T-cell (primary cell): Measurements from ENCODE around the gene PTCD2. TPM values are rescaled to one million over a fixed set of nuclear protein-coding genes. Genes with fewer than 3 reads are reported as not detected.

ENCODE experiments used
- ATAC-seq, 4 experiments: fragments of 200-7000 bp in 3 of 4; fragments of 150-1000 bp in 1 of 4; cut with Tn5 transposase; replicated peaks in 1 of 4; 1 replicate in 3 of 4; 2 replicates in 1 of 4; pipeline ENCODE4 v1.10.0; 2021; ENCODE audit warnings: moderate library complexity in 3 of 4, mild to moderate bottlenecking in 2 of 4, moderate number of reproducible peaks in 1 of 4
- CTCF ChIA-PET, 2 donors: fragments of 300-600 bp; sonication (Branson Sonifier 250); formaldehyde crosslinking; loops; one replicate each; lab custom pipeline; 2022; ENCODE audit warnings: antibody characterized with exemption in 2 of 2; lab: Charles Lee
- POLR2A ChIA-PET, 2 donors: fragments of 300-600 bp; sonication (Branson Sonifier 250); formaldehyde crosslinking; loops; one replicate each; lab custom pipeline; 2022; ENCODE audit warnings: antibody characterized with exemption in 2 of 2; lab: Charles Lee
- DNase-seq, 35 experiments: peaks; one replicate each; pipeline versions ENCODE4 v3.0.0 to v3.0.0-alpha.2; 2013 to 2023
- H3K27ac ChIP-seq: one replicate; pipeline ENCODE4 v1.5.1; 2013; ENCODE audit warnings: low read length
- H3K27me3 ChIP-seq, 2 experiments: replicated peaks in 1 of 2; 1 replicate in 1 of 2; 2 replicates in 1 of 2; pipeline versions ENCODE4 v1.6.1 to v1.7.0; 2013; ENCODE audit warnings: low read length in 1 of 2, mixed read lengths in 1 of 2; ENCODE audit not compliant: control insufficient read depth in 2 of 2, insufficient read depth in 2 of 2; ENCODE audit errors: extremely low read depth in 1 of 2
- H3K36me3 ChIP-seq, 2 donors: 1 replicate in 1 of 2; 2 replicates in 1 of 2; pipeline versions ENCODE4 v1.6.1 to v1.7.0; 2013; ENCODE audit warnings: low read length in 1 of 2; ENCODE audit not compliant: control insufficient read depth in 2 of 2, insufficient read depth in 1 of 2; ENCODE audit errors: extremely low read depth in 1 of 2
- H3K4me1 ChIP-seq, 2 experiments: 1 replicate in 1 of 2; 2 replicates in 1 of 2; pipeline versions ENCODE4 v1.6.1 to v1.7.0; 2013; ENCODE audit warnings: low read length in 2 of 2, mixed read lengths in 1 of 2; ENCODE audit not compliant: insufficient read depth in 2 of 2, control insufficient read depth in 1 of 2; ENCODE audit errors: extremely low read depth in 1 of 2
- H3K4me3 ChIP-seq, 2 donors: 1 replicate in 1 of 2; 2 replicates in 1 of 2; pipeline versions ENCODE4 v1.5.1 to v1.7.0; 2013; ENCODE audit warnings: mild to moderate bottlenecking in 2 of 2, low read length in 1 of 2, moderate library complexity in 1 of 2; ENCODE audit not compliant: control insufficient read depth in 1 of 2; ENCODE audit errors: extremely low read depth in 1 of 2
- H3K9me3 ChIP-seq: 2 replicates; pipeline ENCODE4 v1.7.0; 2013
- H3K27ac Mint-ChIP-seq, 2 donors: one replicate each; pipeline ENCODE4 v1.8.0; 2020 to 2021; ENCODE audit warnings: mild to moderate bottlenecking in 2 of 2, mixed read lengths in 2 of 2
- H3K27me3 Mint-ChIP-seq, 2 donors: one replicate each; pipeline ENCODE4 v1.8.0; 2021 to 2022; ENCODE audit warnings: mixed read lengths in 2 of 2
- H3K36me3 Mint-ChIP-seq: one replicate; pipeline ENCODE4 v1.8.0; 2021; ENCODE audit warnings: mixed read lengths
- H3K4me1 Mint-ChIP-seq, 3 donors: one replicate each; pipeline ENCODE4 v1.8.0; 2020 to 2022; ENCODE audit warnings: mixed read lengths in 3 of 3, mild to moderate bottlenecking in 1 of 3
- H3K4me3 Mint-ChIP-seq, 3 donors: one replicate each; pipeline ENCODE4 v1.8.0; 2020 to 2022; ENCODE audit warnings: mild to moderate bottlenecking in 3 of 3, mixed read lengths in 3 of 3, moderate library complexity in 3 of 3
- H3K9me3 Mint-ChIP-seq, 3 donors: one replicate each; pipeline ENCODE4 v1.8.0; 2020 to 2022; ENCODE audit warnings: mixed read lengths in 3 of 3
- WGBS: methylation state at CpG from one replicate; pipeline ENCODE4 v1.1.5; 2013; ENCODE audit warnings: missing lambda C conversion rate; ENCODE audit not compliant: insufficient coverage; 5-methylcytosine and 5-hydroxymethylcytosine counted together
- total RNA-seq, 35 experiments: library from RNA in 6 of 35; stranded (reverse) in 6 of 35; fragments of 120-200 nt in 1 of 35; gene quantifications; one replicate each; pipeline versions ENCODE4 v1.2.1 to v1.2.4 and lab custom pipeline; 2013 to 2026

PTCD2 gene
- total RNA-seq, 5 donors from 2014 or later (not counting 1 experiment from before 2014, with no cell fraction given) = 5.9 to 12.1 (median 8.1) TPM

- no peak overlapping the region for H3K27ac ChIP-seq
Measured at GRCh38 chr5:72300590-72301339, 19.4 kb upstream of the PTCD2 start.

GRCh38 chr5:72301557-72301956 is 18.6 kb upstream of the PTCD2 start:
- ATAC-seq = no peak

More at GRCh38 chr5:72300590-72301339, 19.4 kb upstream of the PTCD2 start:
- Histone ChIP-seq H3K4me3 (no peak overlapping the region), H3K27me3 (no peaks in the 10 kb centered on the region), H3K36me3 (peaks cover 0 to 21% of the 10 kb centered on the region in 2 donors), H3K9me3 (no peaks in the 10 kb centered on the region), H3K4me1 (no peaks in the 10 kb centered on the region)
- CTCF ChIA-PET = interaction anchor here in 1 of 2 donors (0.6 kb wide), 1 partner anchor 43 kb away, joined by 7 read pairs; no protein-coding TSS in a partner anchor
- Mint-ChIP-seq H3K27me3 (no peaks in the 10 kb centered on the region), H3K9me3 (no peaks in the 10 kb centered on the region), H3K4me1 (peaks cover 31 to 58% (median 50%) of the 10 kb centered on the region in 3 donors), H3K4me3 (no peak overlapping the region), H3K27ac (no peak overlapping the region), H3K36me3 (peaks cover 34% of the 10 kb centered on the region)
- ATAC-seq = no peak
- WGBS = no CpG with 5 or more reads among the region's 1 CpG
- no peak for DNase-seq
- POLR2A ChIA-PET = no interaction called here

DNA sequence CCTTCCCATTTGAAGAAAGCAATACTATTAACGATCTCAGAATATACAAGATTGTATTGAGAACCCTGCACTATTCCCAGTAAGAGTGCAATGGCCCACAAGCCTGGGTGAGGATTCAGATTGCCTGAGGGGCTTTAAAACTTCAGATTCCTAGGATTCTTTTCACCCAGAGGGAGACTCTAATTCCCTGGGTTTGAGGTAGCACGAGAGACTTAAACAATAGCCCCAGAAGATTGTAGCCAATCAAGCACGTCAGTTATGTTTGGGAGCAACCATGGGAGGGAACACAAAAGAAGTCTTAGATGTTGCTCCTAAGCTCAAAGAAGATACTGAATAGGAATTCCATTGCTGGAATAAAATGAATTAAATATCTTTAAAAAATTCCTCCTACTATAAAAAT is 18.0 kb upstream of the PTCD2 start:
- DNase-seq = no peak
- WGBS = no CpG with 5 or more reads among the region's 3 CpGs
- Mint-ChIP-seq H3K27ac (no peak overlapping the region), H3K9me3 (no peaks in the 10 kb centered on the region), H3K4me3 (no peak overlapping the region), H3K27me3 (no peaks in the 10 kb centered on the region), H3K4me1 (peaks cover 34 to 60% (median 55%) of the 10 kb centered on the region in 3 donors), H3K36me3 (peaks cover 24% of the 10 kb centered on the region)
- Histone ChIP-seq H3K27ac (no peak overlapping the region), H3K4me3 (no peak overlapping the region), H3K9me3 (no peaks in the 10 kb centered on the region), H3K27me3 (no peaks in the 10 kb centered on the region), H3K4me1 (peaks cover 0 to 3% of the 10 kb centered on the region in 2 experiments), H3K36me3 (peaks cover 0 to 9% of the 10 kb centered on the region in 2 donors)
- ATAC-seq = no peak
- ChIA-PET CTCF (interaction anchor here in 1 of 2 donors (0.7 kb wide), 1 partner anchor 509 kb away, joined by 3 read pairs; no protein-coding TSS in a partner anchor), POLR2A (interaction anchor here in 1 of 2 donors (0.6 kb wide), 1 partner anchor 711 kb away, joined by 3 read pairs; no protein-coding TSS in a partner anchor)

More at GRCh38 chr5:72301557-72301956, 18.6 kb upstream of the PTCD2 start:
- Mint-ChIP-seq H3K4me3 (no peak overlapping the region), H3K36me3 (peaks cover 29% of the 10 kb centered on the region), H3K27ac (no peak overlapping the region), H3K4me1 (peaks cover 32 to 60% (median 52%) of the 10 kb centered on the region in 3 donors), H3K9me3 (no peaks in the 10 kb centered on the region), H3K27me3 (no peaks in the 10 kb centered on the region)
- ChIA-PET CTCF (interaction anchor here in 1 of 2 donors (0.7 kb wide), 1 partner anchor 510 kb away, joined by 3 read pairs; no protein-coding TSS in a partner anchor), POLR2A (no interaction called here)
- Histone ChIP-seq H3K36me3 (peaks cover 0 to 15% of the 10 kb centered on the region in 2 donors), H3K4me3 (no peak overlapping the region), H3K27ac (no peak overlapping the region), H3K9me3 (no peaks in the 10 kb centered on the region), H3K27me3 (no peaks in the 10 kb centered on the region), H3K4me1 (no peaks in the 10 kb centered on the region)
- 100% methylated on average over 3 of the region's 6 CpGs for whole genome bisulfite sequencing
- no peak for DNase-seq

DNA sequence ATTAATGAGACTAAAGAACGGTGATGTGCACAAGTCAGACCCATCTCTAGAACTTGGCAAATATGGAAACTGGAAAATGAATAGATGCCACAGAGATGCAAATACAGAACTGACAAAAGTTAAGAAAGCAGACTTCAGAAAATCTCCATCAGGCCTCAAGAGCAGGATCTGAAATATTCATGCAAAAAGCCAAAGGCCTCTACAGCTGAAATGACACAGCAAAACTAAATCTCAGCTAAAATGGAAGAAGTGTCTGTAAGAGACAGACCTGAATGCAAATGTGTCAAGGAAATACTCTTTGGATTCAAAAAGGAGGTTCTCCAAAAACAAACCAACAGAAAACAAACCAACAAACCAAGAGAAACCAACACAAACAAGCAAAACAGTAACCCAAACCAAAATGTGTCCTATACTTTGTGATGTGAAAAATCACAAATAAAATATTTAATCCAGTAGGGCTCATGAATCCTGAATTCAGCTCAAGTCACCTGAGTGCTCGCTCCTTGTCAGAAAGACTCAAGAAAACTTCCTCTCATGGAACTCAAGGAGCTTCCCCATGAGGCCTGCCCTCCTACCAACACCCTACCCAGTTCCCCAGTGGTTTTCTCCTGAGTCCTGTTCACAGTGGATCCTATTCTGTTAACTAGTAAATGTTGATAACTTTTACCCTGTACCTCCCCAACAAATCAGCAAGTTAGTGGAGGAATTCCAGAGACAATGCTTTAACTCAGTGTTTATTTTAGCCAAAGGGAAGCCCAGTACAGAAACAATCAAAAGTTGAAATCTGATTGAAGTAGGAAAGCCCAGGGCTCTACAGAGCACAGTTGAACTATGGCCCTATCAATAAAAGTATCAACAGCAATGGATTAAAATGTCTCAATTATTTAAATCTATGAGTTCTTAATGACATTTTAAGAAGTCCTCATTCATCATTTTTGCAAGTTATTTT is 14.7 kb upstream of the PTCD2 start:
- 100% methylated on average over 1 of the region's 2 CpGs for WGBS
- peaks cover 35 to 51% (median 45%) of the 10 kb centered on the region in 3 donors for H3K4me1 Mint-ChIP-seq
- H3K27ac Mint-ChIP-seq = peak overlapping the region in 1 of 2 donors; percentile 69
- no peak overlapping the region for H3K4me3 ChIP-seq
- peaks cover 15% of the 10 kb centered on the region for H3K36me3 Mint-ChIP-seq
- DNase-seq = no peak
- H3K36me3 ChIP-seq = peaks cover 0 to 23% of the 10 kb centered on the region in 2 donors
- no peaks in the 10 kb centered on the region for H3K27me3 Mint-ChIP-seq
- peaks cover 3 to 14% of the 10 kb centered on the region in 2 experiments for H3K4me1 ChIP-seq
- H3K27me3 ChIP-seq = no peaks in the 10 kb centered on the region
- CTCF ChIA-PET = interaction anchor here (0.5 to 1.2 kb wide), 2 partner anchors 13 to 15 kb away, joined by 3 to 4 read pairs; partner anchors contain the start of genes MRPS27 (in 1 of the 2) and PTCD2 (in 1 of the 2)
- H3K27ac ChIP-seq = no peak overlapping the region
- no peak for ATAC-seq
- POLR2A ChIA-PET = no interaction called here
- no peaks in the 10 kb centered on the region for H3K9me3 ChIP-seq
- H3K9me3 Mint-ChIP-seq = no peaks in the 10 kb centered on the region
- H3K4me3 Mint-ChIP-seq = peak overlapping the region in 1 of 3 donors; percentile 16

- Histone ChIP-seq H3K4me1 (peaks cover 3 to 14% of the 10 kb centered on the region in 2 experiments), H3K27me3 (no peaks in the 10 kb centered on the region), H3K27ac (peak overlapping the region; percentile 89), H3K4me3 (peak overlapping the region; percentile 85 to 88), H3K9me3 (no peaks in the 10 kb centered on the region), H3K36me3 (peaks cover 10 to 17% of the 10 kb centered on the region in 2 donors)
- no peak for ATAC-seq
- 0% methylated on average over 2 of the region's 8 CpGs for WGBS
- no peak for DNase-seq
- H3K9me3 Mint-ChIP-seq = no peaks in the 10 kb centered on the region
- H3K4me1 Mint-ChIP-seq = peaks cover 27 to 39% (median 38%) of the 10 kb centered on the region in 3 donors
- ChIA-PET CTCF (interaction anchor here (1.0 to 2.3 kb wide), 7 partner anchors 8 to 507 kb away, joined by 3 to 55 read pairs (median 8); partner anchors contain the start of genes MRPS27 (in 1 of the 2) and PTCD2 (in 1 of the 2)), POLR2A (interaction anchor here (0.6 to 1.5 kb wide), 5 partner anchors 8 to 140 kb away, joined by 3 to 5 read pairs (median 4); partner anchors contain the start of genes MRPS27 (in 2 of the 2) and PTCD2 (in 2 of the 2))
- H3K4me3 Mint-ChIP-seq = peak overlapping the region; percentile 84 to 91 (median 88)
- H3K27me3 Mint-ChIP-seq = no peaks in the 10 kb centered on the region
- H3K36me3 Mint-ChIP-seq = peaks cover 18% of the 10 kb centered on the region
- H3K27ac Mint-ChIP-seq = peak overlapping the region; percentile 85 to 91
Measured at GRCh38 chr5:72307573-72307967, 12.6 kb upstream of the PTCD2 start.
